ES-I3 (cell line): ENCODE data around the gene SMIM28.
"Not testable (repeated sequence)": the region's sequence is repeated elsewhere in the genome, so short reads cannot be mapped to it uniquely, and the experiment has no call there.

Experiments used
- H3K36me3 ChIP-seq: 2 replicates; pipeline ENCODE4 v1.6.1; 2013; ENCODE audit warnings: mild to moderate bottlenecking, low read length, control low read depth, moderate library complexity; ENCODE audit not compliant: insufficient read depth
- H3K4me1 ChIP-seq: 2 replicates; pipeline ENCODE4 v1.6.1; 2013; ENCODE audit warnings: mild to moderate bottlenecking, control low read depth, low read length; ENCODE audit not compliant: insufficient read depth
- H3K9ac ChIP-seq: 2 replicates; pipeline ENCODE4 v1.6.1; 2013; ENCODE audit warnings: low read depth, mild to moderate bottlenecking, low read length, moderate library complexity
- H3K9me3 ChIP-seq: 2 replicates; pipeline ENCODE4 v1.6.1; 2013; ENCODE audit warnings: mild to moderate bottlenecking, low read length, moderate library complexity; ENCODE audit not compliant: control insufficient read depth, insufficient read depth

The SMIM28 gene

GRCh38 chr6:138422861-138423260 lies 45.2 kb downstream of the SMIM28 start:
- Histone ChIP-seq H3K4me1 (no peaks in the 10 kb centered on the region), H3K36me3 (no peaks in the 10 kb centered on the region; the same call in 1 of the 2 replicates), H3K9ac (no peak overlapping the region), H3K9me3 (no peaks in the 10 kb centered on the region)

- no peaks in the 10 kb centered on the region for H3K9me3 ChIP-seq
- no peaks in the 10 kb centered on the region for H3K4me1 ChIP-seq
- no peak overlapping the region for H3K9ac ChIP-seq
- no peaks in the 10 kb centered on the region for H3K36me3 ChIP-seq
Observed at GRCh38 chr6:138424004-138424904, 46.5 kb downstream of the SMIM28 start.

GRCh38 chr6:138425256-138425655 lies 47.6 kb downstream of the SMIM28 start:
- not testable (repeated sequence) for H3K9me3 ChIP-seq, H3K4me1 ChIP-seq, H3K36me3 ChIP-seq, H3K9ac ChIP-seq

GRCh38 chr6:138426500-138427123 lies 48.9 kb downstream of the SMIM28 start:
- Histone ChIP-seq H3K4me1 (0 out of 2 replicates have a peak, but pooled peaks cover 5% of the 10 kb centered on the region), H3K9me3 (no peaks in the 10 kb centered on the region)

GRCh38 chr6:138427701-138428100 lies 50.0 kb downstream of the SMIM28 start:
- H3K9ac ChIP-seq: no peak overlapping the region
- no peaks in the 10 kb centered on the region; the same call in 1 of the 2 replicates for H3K36me3 ChIP-seq
- H3K9me3 ChIP-seq: no peaks in the 10 kb centered on the region
- 0 out of 2 replicates have a peak, but pooled peaks cover 5% of the 10 kb centered on the region for H3K4me1 ChIP-seq

More at GRCh38 chr6:138426500-138427123, 48.9 kb downstream of the SMIM28 start:
- H3K36me3 ChIP-seq: no peaks in the 10 kb centered on the region; the same call in 1 of the 2 replicates
- H3K9ac ChIP-seq: no peak overlapping the region

GRCh38 chr6:138428944-138429598 lies 51.4 kb downstream of the SMIM28 start:
- Histone ChIP-seq H3K9me3 (no peaks in the 10 kb centered on the region), H3K36me3 (peaks cover 3% of the 10 kb centered on the region), H3K4me1 (0 out of 2 replicates have a peak, but pooled peaks cover 5% of the 10 kb centered on the region), H3K9ac (no peak overlapping the region)

GRCh38 chr6:138429761-138430160 lies 52.1 kb downstream of the SMIM28 start:
- Histone ChIP-seq H3K9me3 (no peaks in the 10 kb centered on the region), H3K4me1 (0 out of 2 replicates have a peak, but pooled peaks cover 5% of the 10 kb centered on the region), H3K9ac (no peak overlapping the region), H3K36me3 (peaks cover 3% of the 10 kb centered on the region)

- Histone ChIP-seq H3K4me1 (0 out of 2 replicates have a peak, but pooled peaks cover 5% of the 10 kb centered on the region), H3K36me3 (peaks cover 3% of the 10 kb centered on the region), H3K9ac (no peak overlapping the region), H3K9me3 (no peaks in the 10 kb centered on the region)
Observed at GRCh38 chr6:138430361-138431145, 52.8 kb downstream of the SMIM28 start.

GRCh38 chr6:138431256-138432062 lies 53.8 kb downstream of the SMIM28 start:
- peaks cover 3% of the 10 kb centered on the region for H3K36me3 ChIP-seq
- 0 out of 2 replicates have a peak, but pooled peaks cover 5% of the 10 kb centered on the region for H3K4me1 ChIP-seq
- no peaks in the 10 kb centered on the region for H3K9me3 ChIP-seq
- no peak overlapping the region for H3K9ac ChIP-seq

GRCh38 chr6:138432063-138432356 lies 54.3 kb downstream of the SMIM28 start:
- no peaks in the 10 kb centered on the region for H3K9me3 ChIP-seq
- 0 out of 2 replicates have a peak, but pooled peaks cover 5% of the 10 kb centered on the region for H3K4me1 ChIP-seq
- H3K36me3 ChIP-seq: peaks cover 6% of the 10 kb centered on the region
- no peak overlapping the region for H3K9ac ChIP-seq
